Measurements from ENCODE around the gene CYP2F1. TPM values are rescaled to one million over a fixed set of nuclear protein-coding genes. Genes with fewer than 3 reads are reported as not detected.

Gene CYP2F1
- total and polyA plus RNA-seq, 4 donors, result not detected

DNA sequence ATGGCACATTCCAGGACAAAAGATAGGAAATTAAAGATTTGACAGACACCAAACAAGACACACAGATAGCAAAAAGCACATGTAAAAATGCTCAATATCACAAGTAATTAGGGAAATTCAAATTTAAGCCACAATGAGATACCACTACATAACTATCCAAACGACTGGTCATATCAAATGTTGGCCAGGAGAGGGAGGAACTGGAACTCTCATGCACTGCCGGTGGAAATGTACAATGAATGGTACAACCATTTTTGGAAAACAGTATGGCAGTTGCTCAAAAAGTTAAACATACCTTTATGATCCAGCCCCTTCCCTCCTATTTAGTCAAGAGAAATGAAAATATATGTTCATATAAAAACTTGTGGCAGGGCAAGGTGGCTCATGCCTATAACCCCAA, 42.0 kb downstream of the CYP2F1 start:
- H3K27ac ChIP-seq (ENCODE audit: low read depth in 1 of 2, low read length in 2 of 2), result no peak overlapping the region
- no peaks in the 10 kb centered on the region for H3K36me3 ChIP-seq (ENCODE audit: control insufficient read depth in 4 of 4, insufficient read depth in 3 of 4, low read depth in 1 of 4, low read length in 3 of 4)
- DNase-seq (ENCODE audit: low spot score), result no peak
- 78% methylated on average over 2 of the region's 2 CpGs for WGBS
- no peak overlapping the region for H3K9ac ChIP-seq (ENCODE audit: low read depth in 1 of 2, low read length in 2 of 2)
- H3K4me1 ChIP-seq (ENCODE audit: control insufficient read depth in 4 of 4, insufficient read depth in 4 of 4, low read length in 3 of 4), result no peaks in the 10 kb centered on the region
- no peak overlapping the region for H3K4me3 ChIP-seq (ENCODE audit: low read depth in 1 of 3, low read length in 3 of 3)
- no peaks in the 10 kb centered on the region for H3K27me3 ChIP-seq (ENCODE audit: control insufficient read depth in 4 of 4, insufficient read depth in 4 of 4, low read length in 3 of 4)
- H3K9me3 ChIP-seq (ENCODE audit: control insufficient read depth in 4 of 4, low read length in 3 of 4), result no peaks in the 10 kb centered on the region
- TF ChIP-seq, protein P1, sequence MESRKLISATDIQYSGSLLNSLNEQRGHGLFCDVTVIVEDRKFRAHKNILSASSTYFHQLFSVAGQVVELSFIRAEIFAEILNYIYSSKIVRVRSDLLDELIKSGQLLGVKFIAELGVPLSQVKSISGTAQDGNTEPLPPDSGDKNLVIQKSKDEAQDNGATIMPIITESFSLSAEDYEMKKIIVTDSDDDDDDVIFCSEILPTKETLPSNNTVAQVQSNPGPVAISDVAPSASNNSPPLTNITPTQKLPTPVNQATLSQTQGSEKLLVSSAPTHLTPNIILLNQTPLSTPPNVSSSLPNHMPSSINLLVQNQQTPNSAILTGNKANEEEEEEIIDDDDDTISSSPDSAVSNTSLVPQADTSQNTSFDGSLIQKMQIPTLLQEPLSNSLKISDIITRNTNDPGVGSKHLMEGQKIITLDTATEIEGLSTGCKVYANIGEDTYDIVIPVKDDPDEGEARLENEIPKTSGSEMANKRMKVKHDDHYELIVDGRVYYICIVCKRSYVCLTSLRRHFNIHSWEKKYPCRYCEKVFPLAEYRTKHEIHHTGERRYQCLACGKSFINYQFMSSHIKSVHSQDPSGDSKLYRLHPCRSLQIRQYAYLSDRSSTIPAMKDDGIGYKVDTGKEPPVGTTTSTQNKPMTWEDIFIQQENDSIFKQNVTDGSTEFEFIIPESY (IDR thresholded peaks at IDR 0.05), result no peak
- no peak for TF ChIP-seq JUND (IDR thresholded peaks at IDR 0.05)
- TF ChIP-seq GABPA (IDR thresholded peaks at IDR 0.05 in 1 of 2, conservative IDR thresholded peaks at IDR 0.05 in 1 of 2), result no peak

DNA sequence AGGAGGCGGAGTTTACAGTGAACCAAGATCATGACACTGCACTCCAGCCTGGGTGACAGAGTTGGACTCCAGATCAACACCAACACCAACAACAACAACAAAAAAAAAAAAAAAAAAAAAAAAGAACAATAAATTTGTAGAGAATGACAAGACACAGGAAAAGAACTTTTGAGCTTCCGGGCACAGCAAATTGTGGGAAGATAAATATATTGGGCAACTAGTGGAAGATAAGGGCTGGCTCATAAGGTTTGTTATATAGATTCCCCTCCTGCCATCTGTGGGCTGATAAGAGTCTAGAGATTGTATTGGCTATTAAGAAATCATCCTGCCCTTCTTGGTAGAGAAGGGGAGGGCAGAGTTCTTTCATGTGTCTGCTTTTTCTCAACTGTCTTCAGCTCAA, 45.6 kb downstream of the CYP2F1 start:
- Histone ChIP-seq H3K27ac (ENCODE audit: low read depth in 1 of 2, low read length in 2 of 2) (no peak overlapping the region), H3K4me1 (ENCODE audit: control insufficient read depth in 4 of 4, insufficient read depth in 4 of 4, low read length in 3 of 4) (no peaks in the 10 kb centered on the region), H3K9ac (ENCODE audit: low read depth in 1 of 2, low read length in 2 of 2) (no peak overlapping the region), H3K4me3 (ENCODE audit: low read depth in 1 of 3, low read length in 3 of 3) (no peak overlapping the region), H3K27me3 (ENCODE audit: control insufficient read depth in 4 of 4, insufficient read depth in 4 of 4, low read length in 3 of 4) (no peaks in the 10 kb centered on the region), H3K36me3 (ENCODE audit: control insufficient read depth in 4 of 4, insufficient read depth in 3 of 4, low read depth in 1 of 4, low read length in 3 of 4) (no peaks in the 10 kb centered on the region), H3K9me3 (ENCODE audit: control insufficient read depth in 4 of 4, low read length in 3 of 4) (no peaks in the 10 kb centered on the region)
- WGBS, result 61% methylated on average over 2 of the region's 2 CpGs
- TF ChIP-seq, protein P2, sequence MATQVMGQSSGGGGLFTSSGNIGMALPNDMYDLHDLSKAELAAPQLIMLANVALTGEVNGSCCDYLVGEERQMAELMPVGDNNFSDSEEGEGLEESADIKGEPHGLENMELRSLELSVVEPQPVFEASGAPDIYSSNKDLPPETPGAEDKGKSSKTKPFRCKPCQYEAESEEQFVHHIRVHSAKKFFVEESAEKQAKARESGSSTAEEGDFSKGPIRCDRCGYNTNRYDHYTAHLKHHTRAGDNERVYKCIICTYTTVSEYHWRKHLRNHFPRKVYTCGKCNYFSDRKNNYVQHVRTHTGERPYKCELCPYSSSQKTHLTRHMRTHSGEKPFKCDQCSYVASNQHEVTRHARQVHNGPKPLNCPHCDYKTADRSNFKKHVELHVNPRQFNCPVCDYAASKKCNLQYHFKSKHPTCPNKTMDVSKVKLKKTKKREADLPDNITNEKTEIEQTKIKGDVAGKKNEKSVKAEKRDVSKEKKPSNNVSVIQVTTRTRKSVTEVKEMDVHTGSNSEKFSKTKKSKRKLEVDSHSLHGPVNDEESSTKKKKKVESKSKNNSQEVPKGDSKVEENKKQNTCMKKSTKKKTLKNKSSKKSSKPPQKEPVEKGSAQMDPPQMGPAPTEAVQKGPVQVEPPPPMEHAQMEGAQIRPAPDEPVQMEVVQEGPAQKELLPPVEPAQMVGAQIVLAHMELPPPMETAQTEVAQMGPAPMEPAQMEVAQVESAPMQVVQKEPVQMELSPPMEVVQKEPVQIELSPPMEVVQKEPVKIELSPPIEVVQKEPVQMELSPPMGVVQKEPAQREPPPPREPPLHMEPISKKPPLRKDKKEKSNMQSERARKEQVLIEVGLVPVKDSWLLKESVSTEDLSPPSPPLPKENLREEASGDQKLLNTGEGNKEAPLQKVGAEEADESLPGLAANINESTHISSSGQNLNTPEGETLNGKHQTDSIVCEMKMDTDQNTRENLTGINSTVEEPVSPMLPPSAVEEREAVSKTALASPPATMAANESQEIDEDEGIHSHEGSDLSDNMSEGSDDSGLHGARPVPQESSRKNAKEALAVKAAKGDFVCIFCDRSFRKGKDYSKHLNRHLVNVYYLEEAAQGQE (IDR thresholded peaks at IDR 0.05), result no peak
- no peak for TF ChIP-seq GABPA (IDR thresholded peaks at IDR 0.05 in 1 of 2, conservative IDR thresholded peaks at IDR 0.05 in 1 of 2)
- no peak for TF ChIP-seq HNF4G (IDR thresholded peaks at IDR 0.05)
- TF ChIP-seq, protein P3, sequence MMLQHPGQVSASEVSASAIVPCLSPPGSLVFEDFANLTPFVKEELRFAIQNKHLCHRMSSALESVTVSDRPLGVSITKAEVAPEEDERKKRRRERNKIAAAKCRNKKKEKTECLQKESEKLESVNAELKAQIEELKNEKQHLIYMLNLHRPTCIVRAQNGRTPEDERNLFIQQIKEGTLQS (IDR thresholded peaks at IDR 0.05), result no peak
- TF ChIP-seq YY1 (IDR thresholded peaks at IDR 0.05), result no peak
- no peak for TF ChIP-seq FOXA2 (IDR thresholded peaks at IDR 0.05)
- TF ChIP-seq JUND (IDR thresholded peaks at IDR 0.05), result no peak
- no peak for TF ChIP-seq SP1 (IDR thresholded peaks at IDR 0.05)
- no peak for TF ChIP-seq EGR1 (IDR thresholded peaks at IDR 0.05; ENCODE audit: low read depth in 2 of 2)
- TF ChIP-seq TAF1 (conservative IDR thresholded peaks at IDR 0.05), result no peak
- TF ChIP-seq RAD21 (IDR thresholded peaks at IDR 0.05), result no peak
- TF ChIP-seq HNF4A (conservative IDR thresholded peaks at IDR 0.05), result no peak
- no peak for TF ChIP-seq NR2F2 (IDR thresholded peaks at IDR 0.05)
- no peak for TF ChIP-seq RXRA (IDR thresholded peaks at IDR 0.05)
- TF ChIP-seq, protein P1 (IDR thresholded peaks at IDR 0.05), result no peak
- TF ChIP-seq FOXA1 (IDR thresholded peaks at IDR 0.05), result no peak
- TF ChIP-seq, protein P4, sequence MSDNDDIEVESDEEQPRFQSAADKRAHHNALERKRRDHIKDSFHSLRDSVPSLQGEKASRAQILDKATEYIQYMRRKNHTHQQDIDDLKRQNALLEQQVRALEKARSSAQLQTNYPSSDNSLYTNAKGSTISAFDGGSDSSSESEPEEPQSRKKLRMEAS (IDR thresholded peaks at IDR 0.05), result no peak
- no peak for DNase-seq (ENCODE audit: low spot score)

All from liver (tissue), 9 donors.